GM12878 (cell line): ENCODE data around the gene TTLL6. TPM values are rescaled to one million over a fixed set of nuclear protein-coding genes. Genes with fewer than 3 reads are reported as not detected.

Experiments used
- ATAC-seq: fragments of 200-7000 bp; cut with Tn5 transposase; 3 replicates; pipeline ENCODE4 v1.9.1; 2020; ENCODE audit warnings: mild to moderate bottlenecking, moderate library complexity
- BruUV-seq: library from RNA; stranded (reverse); fragments of 400-500 nt; replicated peaks from 2 replicates; lab custom pipeline; 2021; lab: Mats Ljungman, UMichigan
- CTCF ChIA-PET: fragments of 300-600 bp; sonication (Branson Sonifier 250); formaldehyde crosslinking; extraction: SDS; loops from one replicate; lab custom pipeline; 2021; ENCODE audit warnings: inconsistent platforms; lab: Yijun Ruan, JAX
- POLR2A ChIA-PET: fragments of 350-600 bp; formaldehyde crosslinking; extraction: SDS; loops from one replicate; lab custom pipeline; 2021; ENCODE audit warnings: inconsistent platforms; lab: Charles Lee
- RAD21 ChIA-PET: fragments of 300-600 bp; sonication (Branson Sonifier 250); formaldehyde crosslinking; loops from one replicate; lab custom pipeline; 2023; ENCODE audit warnings: antibody characterized with exemption; ENCODE audit not compliant: unreplicated experiment; lab: Charles Lee
- SMC1A ChIA-PET: fragments of 300-600 bp; sonication (Branson Sonifier 250); formaldehyde crosslinking; loops from one replicate; lab custom pipeline; 2023; ENCODE audit not compliant: unreplicated experiment, uncharacterized antibody; lab: Charles Lee
- DNase-seq: peaks from one replicate; pipeline ENCODE4 v3.0.0-alpha.2; 2011; ENCODE audit warnings: low read depth, low spot score
- FAIRE-seq: peaks from 3 replicates; lab custom pipeline; 2011; peaks lifted over from hg19 to GRCh38; lab: Jason Lieb, UNC
- H2AFZ ChIP-seq: 2 replicates; pipeline ENCODE4 v1.6.0; 2011; ENCODE audit warnings: low read depth, low read length, control low read depth; ENCODE audit not compliant: control insufficient read depth
- H3K27ac ChIP-seq: 2 replicates; pipeline ENCODE4 v1.5.1; 2011; ENCODE audit warnings: control low read depth; ENCODE audit not compliant: control insufficient read depth, insufficient read depth
- H3K27me3 ChIP-seq, 2 experiments: replicated peaks in 1 of 2; 2 replicates each; pipeline versions ENCODE4 v1.6.0 to v1.6.1; 2011; ENCODE audit warnings: low read length in 1 of 2; ENCODE audit not compliant: control insufficient read depth in 2 of 2, insufficient read depth in 2 of 2
- H3K36me3 ChIP-seq, 2 experiments: 2 replicates each; pipeline ENCODE4 v1.5.1; 2011; ENCODE audit warnings: low read length in 1 of 2; ENCODE audit not compliant: control insufficient read depth in 2 of 2, insufficient read depth in 2 of 2
- H3K4me1 ChIP-seq: 2 replicates; pipeline ENCODE4 v1.6.1; 2011; ENCODE audit warnings: mild to moderate bottlenecking, low read length, moderate library complexity, mixed read lengths; ENCODE audit not compliant: control insufficient read depth, insufficient read depth
- H3K4me2 ChIP-seq: 2 replicates; pipeline ENCODE4 v1.6.0; 2011; ENCODE audit warnings: control low read depth; ENCODE audit not compliant: control insufficient read depth, insufficient read depth
- H3K4me3 ChIP-seq: fragments of 200-600 bp; sonication (generic); 2 replicates; pipeline ENCODE4 v1.5.1; 2016
- H3K79me2 ChIP-seq: 2 replicates; pipeline ENCODE4 v1.6.0; 2011; ENCODE audit warnings: low read length; ENCODE audit not compliant: control insufficient read depth, insufficient read depth
- H3K9ac ChIP-seq: 2 replicates; pipeline ENCODE4 v1.8.0; 2011; ENCODE audit warnings: low read length, control low read depth, mixed read lengths; ENCODE audit not compliant: control insufficient read depth, insufficient read depth
- H3K9me3 ChIP-seq: replicated peaks from 3 replicates; pipeline ENCODE4 v1.5.1; 2011; ENCODE audit warnings: mild to moderate bottlenecking, low read length; ENCODE audit not compliant: control insufficient read depth, insufficient read depth
- H4K20me1 ChIP-seq: 2 replicates; pipeline ENCODE4 v1.6.0; 2011; ENCODE audit not compliant: control insufficient read depth, insufficient read depth
- BACH1 ChIP-seq: fragments of 450-650 bp; IDR thresholded peaks from 2 replicates; pipeline ENCODE4 v1.6.1; 2017; ENCODE audit warnings: mild to moderate bottlenecking, borderline replicate concordance
- CBFB ChIP-seq: IDR thresholded peaks from 2 replicates; pipeline ENCODE4 v1.6.1; 2016; ENCODE audit warnings: antibody characterized with exemption, low read depth
- CREM ChIP-seq: IDR thresholded peaks from 2 replicates; pipeline ENCODE4 v1.6.1; 2014; ENCODE audit warnings: antibody characterized with exemption, low read depth
- E4F1 ChIP-seq: fragments of 450-650 bp; IDR thresholded peaks from 2 replicates; pipeline ENCODE4 v1.6.1; 2018; ENCODE audit warnings: borderline replicate concordance, mild to moderate bottlenecking; ENCODE audit not compliant: partially characterized antibody
- GATAD2B ChIP-seq: fragments of 450-650 bp; conservative IDR thresholded peaks from 2 replicates; pipeline ENCODE4 v1.6.1; 2017; ENCODE audit warnings: low read depth, mild to moderate bottlenecking, moderate library complexity
- HCFC1 ChIP-seq: fragments of 150-350 bp; IDR thresholded peaks from 2 replicates; pipeline ENCODE4 v1.6.1; 2014; ENCODE audit warnings: low read length
- IKZF2 ChIP-seq, 2 experiments: fragments of 450-650 bp; IDR thresholded peaks; 2 replicates each; pipeline ENCODE4 v1.6.1; 2017; ENCODE audit warnings: mild to moderate bottlenecking in 2 of 2, moderate library complexity in 2 of 2
- IRF3 ChIP-seq: fragments of 450-650 bp; IDR thresholded peaks from 2 replicates; pipeline ENCODE4 v1.6.1; 2014; ENCODE audit warnings: mild to moderate bottlenecking
- POLR2AphosphoS5 ChIP-seq: IDR thresholded peaks from 2 replicates; pipeline ENCODE4 v1.6.1; 2011; ENCODE audit warnings: mild to moderate bottlenecking, low read length, inconsistent platforms
- PRDM15 ChIP-seq: fragments of 450-650 bp; formaldehyde crosslinking; IDR thresholded peaks from 2 replicates; pipeline ENCODE4 v1.4.0; 2020; ENCODE audit warnings: mild to moderate bottlenecking, moderate library complexity
- RAD21 ChIP-seq: IDR thresholded peaks from 2 replicates; pipeline ENCODE4 v1.6.1; 2011; ENCODE audit warnings: mild to moderate bottlenecking, low read depth, low read length, moderate library complexity; ENCODE audit not compliant: insufficient read depth
- YBX1 ChIP-seq: fragments of 450-650 bp; IDR thresholded peaks from 2 replicates; pipeline ENCODE4 v1.6.1; 2016; ENCODE audit warnings: antibody characterized with exemption
- ZNF274 ChIP-seq: IDR thresholded peaks from one replicate; pipeline ENCODE4 v1.8.0; 2011; ENCODE audit not compliant: insufficient read length, insufficient read depth
- WGBS: methylation state at CpG from one replicate; pipeline ENCODE4 v1.1.6; 2016; ENCODE audit warnings: low lambda C conversion rate; ENCODE audit not compliant: insufficient replicate concordance, insufficient coverage; ENCODE audit errors: missing lambda C conversion rate; 5-methylcytosine and 5-hydroxymethylcytosine counted together
- in situ Hi-C: fragments of 300-500 bp; cut with MboI; formaldehyde crosslinking; loops from 9 replicates; pipeline ENCODE4 v1.14.3; 2018; ENCODE audit warnings: mixed read lengths
- intact Hi-C: fragments of 100-400 bp; cut with micrococcal nuclease; formaldehyde crosslinking; loops from one replicate; pipeline ENCODE4 v1.14.2; 2022; ENCODE audit not compliant: unreplicated experiment
- polyA plus RNA-seq, 11 experiments: library from polyadenylated mRNA; depleted of rRNA in 4 of 11; unstranded in 6 of 11; stranded (reverse) in 5 of 11; fragments of >200 nt; fragmentation: Nextera tagmentation in 4 of 11; fragmentation: Illumina TruSeq in 1 of 11; extraction: Ambion mirVana in 4 of 11; extraction: Trizol in 1 of 11; gene quantifications; 1 replicate in 1 of 11; 2 replicates in 10 of 11; pipeline versions ENCODE4 v1.2.1 to v1.2.3, GENCODE V29; 2011 to 2016; ENCODE audit warnings: inconsistent platforms in 2 of 11, missing spikeins in 2 of 11, low read depth in 1 of 11
- total RNA-seq, 4 experiments: library from RNA; depleted of rRNA in 3 of 4; stranded (reverse); fragments of >200 nt in 3 of 4; fragmentation: Illumina TruSeq in 1 of 4; extraction: Trizol in 1 of 4; gene quantifications; 2 replicates each; pipeline versions ENCODE4 v1.2.1 to v1.2.3, GENCODE V29; 2013 to 2021
- TF ChIP-seq, protein P1 (sequence below): IDR thresholded peaks from 2 replicates; pipeline ENCODE4 v1.6.1; 2012; ENCODE audit warnings: mild to moderate bottlenecking, low read depth, low read length

TTLL6 gene
- total and polyA plus RNA-seq, 10 of the 15 experiments (the other 5 are each of a cell fraction or from before 2014, with no cell fraction given): 0.06 to 0.36 (median 0.13) TPM; not detected in 4

- DNase-seq (no peak), FAIRE-seq (no peak), ATAC-seq (no peak)
- in situ Hi-C loops: no loop called here
- no peak overlapping the region for H3K27ac ChIP-seq
- no peak overlapping the region for H2AFZ ChIP-seq
- no peak overlapping the region for H3K4me3 ChIP-seq
- WGBS: 98% methylated on average over 4 of the region's 4 CpGs
- intact Hi-C loops: no loop called here
- POLR2A ChIA-PET: interaction anchor here (0.5 to 2.0 kb wide), 3 partner anchors 9 to 18 kb away, joined by 3 to 7 read pairs (median 3); no protein-coding TSS in a partner anchor
- no peaks in the 10 kb centered on the region for H3K27me3 ChIP-seq
- BruUV-seq: no TSS peak
- SMC1A ChIA-PET: interaction anchor here (1.1 to 2.3 kb wide), 4 partner anchors 13 to 37 kb away, joined by 3 to 7 read pairs (median 5); no protein-coding TSS in a partner anchor
- no peaks in the 10 kb centered on the region for H3K79me2 ChIP-seq
- RAD21 ChIA-PET: interaction anchor here (1.1 kb wide), 1 partner anchor 28 kb away, joined by 5 read pairs; no protein-coding TSS in a partner anchor
- H3K4me2 ChIP-seq: no peak overlapping the region
- CTCF ChIA-PET: interaction anchor here (0.6 to 3.4 kb wide), 7 partner anchors 10 to 172 kb away, joined by 3 to 30 read pairs (median 3); no protein-coding TSS in a partner anchor
- no peak overlapping the region for H3K9ac ChIP-seq
- no peaks in the 10 kb centered on the region for H4K20me1 ChIP-seq
- no peaks in the 10 kb centered on the region for H3K9me3 ChIP-seq
- H3K36me3 ChIP-seq: peaks cover 7 to 23% of the 10 kb centered on the region in 2 experiments
- no peaks in the 10 kb centered on the region for H3K4me1 ChIP-seq
- TF ChIP-seq YBX1: no peak
- no peak for TF ChIP-seq IKZF2 (IDR thresholded peaks at IDR 0.05)
- TF ChIP-seq, protein P1, sequence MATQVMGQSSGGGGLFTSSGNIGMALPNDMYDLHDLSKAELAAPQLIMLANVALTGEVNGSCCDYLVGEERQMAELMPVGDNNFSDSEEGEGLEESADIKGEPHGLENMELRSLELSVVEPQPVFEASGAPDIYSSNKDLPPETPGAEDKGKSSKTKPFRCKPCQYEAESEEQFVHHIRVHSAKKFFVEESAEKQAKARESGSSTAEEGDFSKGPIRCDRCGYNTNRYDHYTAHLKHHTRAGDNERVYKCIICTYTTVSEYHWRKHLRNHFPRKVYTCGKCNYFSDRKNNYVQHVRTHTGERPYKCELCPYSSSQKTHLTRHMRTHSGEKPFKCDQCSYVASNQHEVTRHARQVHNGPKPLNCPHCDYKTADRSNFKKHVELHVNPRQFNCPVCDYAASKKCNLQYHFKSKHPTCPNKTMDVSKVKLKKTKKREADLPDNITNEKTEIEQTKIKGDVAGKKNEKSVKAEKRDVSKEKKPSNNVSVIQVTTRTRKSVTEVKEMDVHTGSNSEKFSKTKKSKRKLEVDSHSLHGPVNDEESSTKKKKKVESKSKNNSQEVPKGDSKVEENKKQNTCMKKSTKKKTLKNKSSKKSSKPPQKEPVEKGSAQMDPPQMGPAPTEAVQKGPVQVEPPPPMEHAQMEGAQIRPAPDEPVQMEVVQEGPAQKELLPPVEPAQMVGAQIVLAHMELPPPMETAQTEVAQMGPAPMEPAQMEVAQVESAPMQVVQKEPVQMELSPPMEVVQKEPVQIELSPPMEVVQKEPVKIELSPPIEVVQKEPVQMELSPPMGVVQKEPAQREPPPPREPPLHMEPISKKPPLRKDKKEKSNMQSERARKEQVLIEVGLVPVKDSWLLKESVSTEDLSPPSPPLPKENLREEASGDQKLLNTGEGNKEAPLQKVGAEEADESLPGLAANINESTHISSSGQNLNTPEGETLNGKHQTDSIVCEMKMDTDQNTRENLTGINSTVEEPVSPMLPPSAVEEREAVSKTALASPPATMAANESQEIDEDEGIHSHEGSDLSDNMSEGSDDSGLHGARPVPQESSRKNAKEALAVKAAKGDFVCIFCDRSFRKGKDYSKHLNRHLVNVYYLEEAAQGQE: no peak
- TF ChIP-seq GATAD2B: no peak
- no peak for TF ChIP-seq IRF3
- no peak for TF ChIP-seq E4F1
- no peak for TF ChIP-seq RAD21
- TF ChIP-seq CBFB: no peak
- no peak for TF ChIP-seq POLR2AphosphoS5
- no peak for TF ChIP-seq HCFC1
- no peak for TF ChIP-seq BACH1
- no peak for TF ChIP-seq CREM
- TF ChIP-seq ZNF274: no peak
- no peak for TF ChIP-seq PRDM15 (CRISPR knock-in tag)
Observed at GRCh38 chr17:48850792-48851323, 33.8 kb upstream of the TTLL6 start.
